T-helper 1 cell treated with Interleukin-12 subunit alpha and Interleukin-12 subunit beta and Interleukin-4 antibody, amounts not matched to agents 30 μg/mL and 1 μg/mL, for 36 hours (primary cell): Measurements from ENCODE around the gene CDV3.

Experiments used
- H3K27ac Mint-ChIP-seq: one replicate; pipeline ENCODE4 v1.8.0; 2021; ENCODE audit warnings: mild to moderate bottlenecking, mixed read lengths
- H3K27me3 Mint-ChIP-seq: one replicate; pipeline ENCODE4 v1.8.0; 2021; ENCODE audit warnings: low read depth, mixed read lengths
- H3K36me3 Mint-ChIP-seq: one replicate; pipeline ENCODE4 v1.8.0; 2021; ENCODE audit warnings: low read depth, mixed read lengths
- H3K4me1 Mint-ChIP-seq: one replicate; pipeline ENCODE4 v1.8.0; 2021; ENCODE audit warnings: low read depth, mixed read lengths
- H3K4me3 Mint-ChIP-seq: one replicate; pipeline ENCODE4 v1.8.0; 2021; ENCODE audit warnings: mild to moderate bottlenecking, moderate library complexity, mixed read lengths
- H3K9me3 Mint-ChIP-seq: one replicate; pipeline ENCODE4 v1.8.0; 2021; ENCODE audit warnings: mixed read lengths

CDV3 gene

GRCh38 chr3:133576169-133576568 is 2.7 kb downstream of the CDV3 start:
- H3K36me3 Mint-ChIP-seq, result peaks cover 38% of the 10 kb centered on the region
- H3K4me3 Mint-ChIP-seq, result peak overlapping the region; percentile 94
- H3K4me1 Mint-ChIP-seq, result peaks cover 56% of the 10 kb centered on the region
- no peaks in the 10 kb centered on the region for H3K27me3 Mint-ChIP-seq
- H3K9me3 Mint-ChIP-seq, result no peaks in the 10 kb centered on the region
- H3K27ac Mint-ChIP-seq, result peak overlapping the region; percentile 42

- peaks cover 50% of the 10 kb centered on the region for H3K36me3 Mint-ChIP-seq
- H3K27ac Mint-ChIP-seq, result peak overlapping the region; percentile 20
- H3K4me1 Mint-ChIP-seq, result peaks cover 51% of the 10 kb centered on the region
- H3K27me3 Mint-ChIP-seq, result no peaks in the 10 kb centered on the region
- no peak overlapping the region for H3K4me3 Mint-ChIP-seq
- no peaks in the 10 kb centered on the region for H3K9me3 Mint-ChIP-seq
Observed at GRCh38 chr3:133578548-133579191, 5.2 kb downstream of the CDV3 start.

- no peak overlapping the region for H3K4me3 Mint-ChIP-seq
- H3K9me3 Mint-ChIP-seq, result no peaks in the 10 kb centered on the region
- no peak overlapping the region for H3K27ac Mint-ChIP-seq
- H3K36me3 Mint-ChIP-seq, result peaks cover 33% of the 10 kb centered on the region
- no peaks in the 10 kb centered on the region for H3K27me3 Mint-ChIP-seq
- peaks cover 27% of the 10 kb centered on the region for H3K4me1 Mint-ChIP-seq
Observed at GRCh38 chr3:133583396-133583795, 9.9 kb downstream of the CDV3 start.

GRCh38 chr3:133588035-133588434 is 14.5 kb downstream of the CDV3 start:
- H3K4me1 Mint-ChIP-seq, result peaks cover 12% of the 10 kb centered on the region
- no peak overlapping the region for H3K27ac Mint-ChIP-seq
- no peaks in the 10 kb centered on the region for H3K9me3 Mint-ChIP-seq
- H3K36me3 Mint-ChIP-seq, result peaks cover 35% of the 10 kb centered on the region
- H3K27me3 Mint-ChIP-seq, result no peaks in the 10 kb centered on the region
- no peak overlapping the region for H3K4me3 Mint-ChIP-seq

- peaks cover 10% of the 10 kb centered on the region for H3K4me1 Mint-ChIP-seq
- H3K4me3 Mint-ChIP-seq, result no peak overlapping the region
- H3K27me3 Mint-ChIP-seq, result no peaks in the 10 kb centered on the region
- peaks cover 31% of the 10 kb centered on the region for H3K36me3 Mint-ChIP-seq
- no peak overlapping the region for H3K27ac Mint-ChIP-seq
- no peaks in the 10 kb centered on the region for H3K9me3 Mint-ChIP-seq
Observed at GRCh38 chr3:133588784-133589465, 15.4 kb downstream of the CDV3 start.

GRCh38 chr3:133589503-133589902 is 16.0 kb downstream of the CDV3 start:
- Mint-ChIP-seq H3K36me3 (peaks cover 29% of the 10 kb centered on the region), H3K9me3 (no peaks in the 10 kb centered on the region), H3K27me3 (no peaks in the 10 kb centered on the region), H3K4me1 (peaks cover 10% of the 10 kb centered on the region), H3K27ac (no peak overlapping the region), H3K4me3 (no peak overlapping the region)

GRCh38 chr3:133591271-133591742 is 17.8 kb downstream of the CDV3 start:
- no peaks in the 10 kb centered on the region for H3K9me3 Mint-ChIP-seq
- no peak overlapping the region for H3K27ac Mint-ChIP-seq
- peaks cover 14% of the 10 kb centered on the region for H3K4me1 Mint-ChIP-seq
- no peaks in the 10 kb centered on the region for H3K27me3 Mint-ChIP-seq
- H3K4me3 Mint-ChIP-seq, result no peak overlapping the region
- H3K36me3 Mint-ChIP-seq, result peaks cover 26% of the 10 kb centered on the region

- Mint-ChIP-seq H3K36me3 (peaks cover 21% of the 10 kb centered on the region), H3K27me3 (no peaks in the 10 kb centered on the region), H3K4me3 (no peak overlapping the region)
Observed at GRCh38 chr3:133592843-133593242, 19.4 kb downstream of the CDV3 start.

GRCh38 chr3:133593243-133593642 is 19.8 kb downstream of the CDV3 start:
- H3K9me3 Mint-ChIP-seq, result no peaks in the 10 kb centered on the region
- no peaks in the 10 kb centered on the region for H3K27me3 Mint-ChIP-seq
- peaks cover 18% of the 10 kb centered on the region for H3K36me3 Mint-ChIP-seq
- H3K4me1 Mint-ChIP-seq, result peaks cover 10% of the 10 kb centered on the region
- no peak overlapping the region for H3K27ac Mint-ChIP-seq
- no peak overlapping the region for H3K4me3 Mint-ChIP-seq

More at GRCh38 chr3:133592843-133593242, 19.4 kb downstream of the CDV3 start:
- no peaks in the 10 kb centered on the region for H3K9me3 Mint-ChIP-seq
- H3K27ac Mint-ChIP-seq, result no peak overlapping the region
- H3K4me1 Mint-ChIP-seq, result peaks cover 13% of the 10 kb centered on the region

- no peak overlapping the region for H3K4me3 Mint-ChIP-seq
- H3K9me3 Mint-ChIP-seq, result no peaks in the 10 kb centered on the region
- peaks cover 8% of the 10 kb centered on the region for H3K4me1 Mint-ChIP-seq
- H3K36me3 Mint-ChIP-seq, result peaks cover 8% of the 10 kb centered on the region
- H3K27me3 Mint-ChIP-seq, result no peaks in the 10 kb centered on the region
- no peak overlapping the region for H3K27ac Mint-ChIP-seq
Observed at GRCh38 chr3:133595341-133595740, 21.9 kb downstream of the CDV3 start.

- Mint-ChIP-seq H3K4me1 (peaks cover 5% of the 10 kb centered on the region), H3K27ac (no peak overlapping the region), H3K9me3 (no peaks in the 10 kb centered on the region), H3K4me3 (no peak overlapping the region), H3K27me3 (no peaks in the 10 kb centered on the region), H3K36me3 (peaks cover 13% of the 10 kb centered on the region)
Observed at GRCh38 chr3:133598405-133598804, 24.9 kb downstream of the CDV3 start.

GRCh38 chr3:133599280-133599679 is 25.8 kb downstream of the CDV3 start:
- H3K4me3 Mint-ChIP-seq, result no peak overlapping the region
- peaks cover 15% of the 10 kb centered on the region for H3K36me3 Mint-ChIP-seq
- no peaks in the 10 kb centered on the region for H3K27me3 Mint-ChIP-seq
- H3K4me1 Mint-ChIP-seq, result peaks cover 5% of the 10 kb centered on the region
- H3K27ac Mint-ChIP-seq, result no peak overlapping the region
- H3K9me3 Mint-ChIP-seq, result no peaks in the 10 kb centered on the region

- Mint-ChIP-seq H3K4me1 (peaks cover 2% of the 10 kb centered on the region), H3K27me3 (no peaks in the 10 kb centered on the region), H3K4me3 (no peak overlapping the region), H3K36me3 (peaks cover 20% of the 10 kb centered on the region), H3K9me3 (no peaks in the 10 kb centered on the region), H3K27ac (no peak overlapping the region)
Observed at GRCh38 chr3:133600572-133601081, 27.1 kb downstream of the CDV3 start.

- Mint-ChIP-seq H3K36me3 (peaks cover 52% of the 10 kb centered on the region), H3K9me3 (peaks cover 4% of the 10 kb centered on the region)
Observed at GRCh38 chr3:133606342-133606741, 32.9 kb downstream of the CDV3 start.

GRCh38 chr3:133606902-133607301 is 33.4 kb downstream of the CDV3 start:
- H3K9me3 Mint-ChIP-seq, result peaks cover 4% of the 10 kb centered on the region
- H3K27me3 Mint-ChIP-seq, result no peaks in the 10 kb centered on the region
- H3K36me3 Mint-ChIP-seq, result peaks cover 50% of the 10 kb centered on the region
- no peak overlapping the region for H3K27ac Mint-ChIP-seq
- H3K4me1 Mint-ChIP-seq, result no peaks in the 10 kb centered on the region
- H3K4me3 Mint-ChIP-seq, result no peak overlapping the region

More at GRCh38 chr3:133606342-133606741, 32.9 kb downstream of the CDV3 start:
- H3K27me3 Mint-ChIP-seq, result no peaks in the 10 kb centered on the region
- no peak overlapping the region for H3K27ac Mint-ChIP-seq
- no peak overlapping the region for H3K4me3 Mint-ChIP-seq
- H3K4me1 Mint-ChIP-seq, result no peaks in the 10 kb centered on the region
